ENCODE measurements around the gene PRMT2. TPM values are rescaled to one million over a fixed set of nuclear protein-coding genes. Genes with fewer than 3 reads are reported as not detected.

Gene PRMT2
- total and polyA plus RNA-seq, 2 donors (not counting 1 experiment from before 2014, with no cell fraction given): 152 to 169 TPM

DNA sequence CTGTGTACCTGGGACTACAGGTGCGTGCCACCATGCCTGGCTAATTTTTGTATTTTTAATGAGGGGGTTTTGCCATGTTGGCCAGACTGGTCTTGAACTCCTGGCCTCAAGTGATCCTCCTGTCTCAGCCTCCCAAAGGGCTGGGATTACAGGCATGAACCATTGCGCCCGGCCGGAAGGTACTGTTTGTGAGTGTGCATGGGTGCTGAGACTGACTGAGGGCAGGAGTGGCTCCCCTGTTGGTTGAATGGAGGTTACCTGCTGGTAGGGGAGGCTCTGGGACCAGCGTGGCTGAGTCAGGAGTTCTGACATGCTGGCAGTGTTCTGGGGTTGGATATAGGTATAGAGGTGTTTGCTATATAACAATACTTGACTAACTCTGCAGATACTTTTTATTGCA, 10.4 kb downstream of the PRMT2 start:
- TF ChIP-seq EZH2 (IDR thresholded peaks at IDR 0.05; ENCODE audit: low read length, missing control alignments): no peak
- TF ChIP-seq, protein P1, sequence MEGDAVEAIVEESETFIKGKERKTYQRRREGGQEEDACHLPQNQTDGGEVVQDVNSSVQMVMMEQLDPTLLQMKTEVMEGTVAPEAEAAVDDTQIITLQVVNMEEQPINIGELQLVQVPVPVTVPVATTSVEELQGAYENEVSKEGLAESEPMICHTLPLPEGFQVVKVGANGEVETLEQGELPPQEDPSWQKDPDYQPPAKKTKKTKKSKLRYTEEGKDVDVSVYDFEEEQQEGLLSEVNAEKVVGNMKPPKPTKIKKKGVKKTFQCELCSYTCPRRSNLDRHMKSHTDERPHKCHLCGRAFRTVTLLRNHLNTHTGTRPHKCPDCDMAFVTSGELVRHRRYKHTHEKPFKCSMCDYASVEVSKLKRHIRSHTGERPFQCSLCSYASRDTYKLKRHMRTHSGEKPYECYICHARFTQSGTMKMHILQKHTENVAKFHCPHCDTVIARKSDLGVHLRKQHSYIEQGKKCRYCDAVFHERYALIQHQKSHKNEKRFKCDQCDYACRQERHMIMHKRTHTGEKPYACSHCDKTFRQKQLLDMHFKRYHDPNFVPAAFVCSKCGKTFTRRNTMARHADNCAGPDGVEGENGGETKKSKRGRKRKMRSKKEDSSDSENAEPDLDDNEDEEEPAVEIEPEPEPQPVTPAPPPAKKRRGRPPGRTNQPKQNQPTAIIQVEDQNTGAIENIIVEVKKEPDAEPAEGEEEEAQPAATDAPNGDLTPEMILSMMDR (conservative IDR thresholded peaks at IDR 0.05 in 1 of 2, IDR thresholded peaks at IDR 0.05 in 1 of 2; ENCODE audit: low read depth in 1 of 2, low read length in 2 of 2): no peak
- H3K9me3 ChIP-seq (ENCODE audit: control insufficient read depth, insufficient read depth, low read depth, low read length): no peaks in the 10 kb centered on the region
- H3K9ac ChIP-seq (ENCODE audit: insufficient read depth, low read length): no peak overlapping the region
- H3K36me3 ChIP-seq (ENCODE audit: control insufficient read depth, insufficient read depth, low read length): peaks cover 47% of the 10 kb centered on the region
- H3K79me2 ChIP-seq (ENCODE audit: control insufficient read depth, insufficient read depth, low read length): peaks cover 36% of the 10 kb centered on the region
- H4K20me1 ChIP-seq (ENCODE audit: control insufficient read depth, extremely low read depth, insufficient read depth, low read length): no peaks in the 10 kb centered on the region
- no peak overlapping the region for H2AFZ ChIP-seq (ENCODE audit: low read length)
- no peaks in the 10 kb centered on the region for H3K27me3 ChIP-seq (ENCODE audit: control insufficient read depth, insufficient read depth, low read length)
- no peak overlapping the region for H3K27ac ChIP-seq (ENCODE audit: insufficient read depth, low read length)
- H3K4me3 ChIP-seq (replicated peaks in 1 of 4; ENCODE audit: control extremely low read depth in 1 of 4, insufficient read depth in 1 of 4, low read depth in 3 of 4, low read length in 4 of 4): no peak overlapping the region
- H3K4me1 ChIP-seq (ENCODE audit: control insufficient read depth, extremely low read depth, insufficient read depth, low read length): no peaks in the 10 kb centered on the region
- DNase-seq (ENCODE audit: low read depth in 2 of 2): no peak
- H3K4me2 ChIP-seq (ENCODE audit: extremely low read depth, insufficient read depth, low read length): no peak overlapping the region

DNA sequence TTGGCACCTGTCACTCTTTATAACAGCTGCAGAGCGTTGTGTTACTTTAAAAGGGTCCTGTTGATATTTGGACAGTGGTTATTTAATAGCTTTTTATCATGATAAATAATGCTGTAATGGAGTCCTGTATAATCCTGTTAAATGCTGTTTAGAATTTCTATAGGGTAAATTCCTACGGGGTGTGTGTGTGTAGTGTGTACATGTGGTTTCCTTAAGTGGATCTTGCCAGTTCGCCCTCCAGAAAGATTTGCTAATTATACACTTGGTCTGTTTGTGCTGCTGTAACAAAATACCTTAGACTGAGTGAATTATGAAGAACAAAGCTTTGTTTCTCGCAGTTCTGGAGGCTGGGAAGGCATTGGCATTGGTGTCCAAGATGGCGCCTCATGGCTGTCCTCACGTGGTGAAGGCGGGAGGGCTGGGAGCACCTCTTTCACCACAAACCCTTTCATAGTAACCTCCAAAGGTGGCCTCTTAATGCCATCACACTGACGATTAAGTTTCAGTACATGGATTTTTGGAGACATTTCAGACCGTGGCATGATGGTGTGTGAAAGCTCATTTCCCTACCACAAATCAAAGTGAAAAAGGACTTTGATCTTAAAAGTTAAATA, 11.2 kb downstream of the PRMT2 start:
- H4K20me1 ChIP-seq (ENCODE audit: control insufficient read depth, extremely low read depth, insufficient read depth, low read length): no peaks in the 10 kb centered on the region

DNA sequence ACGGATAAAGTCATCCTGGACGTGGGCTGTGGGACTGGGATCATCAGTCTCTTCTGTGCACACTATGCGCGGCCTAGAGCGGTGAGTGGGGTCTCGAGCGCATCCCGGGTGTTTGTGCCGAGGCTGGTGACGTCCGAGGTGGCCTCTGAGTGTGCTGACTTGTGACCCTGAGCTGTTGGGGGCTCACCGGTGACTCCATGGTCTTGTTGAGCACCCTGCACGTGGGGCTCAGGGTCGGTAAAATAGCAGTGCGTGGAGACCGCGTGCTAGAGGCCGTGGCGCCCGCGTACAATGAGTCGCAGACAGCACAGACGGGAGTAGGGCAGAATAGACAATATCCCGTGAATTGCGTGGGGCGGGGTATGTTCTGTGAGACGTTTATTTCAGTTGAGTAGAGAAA, 13.1 kb downstream of the PRMT2 start:
- no peak overlapping the region for H3K4me2 ChIP-seq (ENCODE audit: extremely low read depth, insufficient read depth, low read length)
- H3K27me3 ChIP-seq (ENCODE audit: control insufficient read depth, insufficient read depth, low read length): no peaks in the 10 kb centered on the region
- no peaks in the 10 kb centered on the region for H3K4me1 ChIP-seq (ENCODE audit: control insufficient read depth, extremely low read depth, insufficient read depth, low read length)
- TF ChIP-seq EZH2 (IDR thresholded peaks at IDR 0.05; ENCODE audit: low read length, missing control alignments): no peak
- TF ChIP-seq, protein P1 (conservative IDR thresholded peaks at IDR 0.05 in 1 of 2, IDR thresholded peaks at IDR 0.05 in 1 of 2; ENCODE audit: low read depth in 1 of 2, low read length in 2 of 2): no peak
- no peaks in the 10 kb centered on the region for H4K20me1 ChIP-seq (ENCODE audit: control insufficient read depth, extremely low read depth, insufficient read depth, low read length)
- no peak overlapping the region for H2AFZ ChIP-seq (ENCODE audit: low read length)
- H3K4me3 ChIP-seq (replicated peaks in 1 of 4; ENCODE audit: control extremely low read depth in 1 of 4, insufficient read depth in 1 of 4, low read depth in 3 of 4, low read length in 4 of 4): no peak overlapping the region
- no peak overlapping the region for H3K27ac ChIP-seq (ENCODE audit: insufficient read depth, low read length)
- H3K36me3 ChIP-seq (ENCODE audit: control insufficient read depth, insufficient read depth, low read length): peaks cover 45% of the 10 kb centered on the region
- no peak overlapping the region for H3K9ac ChIP-seq (ENCODE audit: insufficient read depth, low read length)
- peaks cover 32% of the 10 kb centered on the region for H3K79me2 ChIP-seq (ENCODE audit: control insufficient read depth, insufficient read depth, low read length)
- no peak for DNase-seq (ENCODE audit: low read depth in 2 of 2)
- H3K9me3 ChIP-seq (ENCODE audit: control insufficient read depth, insufficient read depth, low read depth, low read length): no peaks in the 10 kb centered on the region

More for the DNA sequence above, 11.2 kb downstream of the PRMT2 start:
- Histone ChIP-seq H2AFZ (ENCODE audit: low read length) (no peak overlapping the region), H3K27ac (ENCODE audit: insufficient read depth, low read length) (no peak overlapping the region), H3K27me3 (ENCODE audit: control insufficient read depth, insufficient read depth, low read length) (no peaks in the 10 kb centered on the region), H3K36me3 (ENCODE audit: control insufficient read depth, insufficient read depth, low read length) (peaks cover 43% of the 10 kb centered on the region), H3K79me2 (ENCODE audit: control insufficient read depth, insufficient read depth, low read length) (peaks cover 34% of the 10 kb centered on the region), H3K4me3 (replicated peaks in 1 of 4; ENCODE audit: control extremely low read depth in 1 of 4, insufficient read depth in 1 of 4, low read depth in 3 of 4, low read length in 4 of 4) (no peak overlapping the region), H3K4me1 (ENCODE audit: control insufficient read depth, extremely low read depth, insufficient read depth, low read length) (no peaks in the 10 kb centered on the region), H3K4me2 (ENCODE audit: extremely low read depth, insufficient read depth, low read length) (no peak overlapping the region), H3K9ac (ENCODE audit: insufficient read depth, low read length) (no peak overlapping the region), H3K9me3 (ENCODE audit: control insufficient read depth, insufficient read depth, low read depth, low read length) (no peaks in the 10 kb centered on the region)
- DNase-seq (ENCODE audit: low read depth in 2 of 2): no peak
- TF ChIP-seq, protein P1 (conservative IDR thresholded peaks at IDR 0.05 in 1 of 2, IDR thresholded peaks at IDR 0.05 in 1 of 2; ENCODE audit: low read depth in 1 of 2, low read length in 2 of 2): no peak
- TF ChIP-seq EZH2 (IDR thresholded peaks at IDR 0.05; ENCODE audit: low read length, missing control alignments): no peak
